ENCODE data around the gene NEMP1.
A peak's percentile ranks its signal among the peaks of the same experiment; 100 is the strongest.

The NEMP1 gene

DNA sequence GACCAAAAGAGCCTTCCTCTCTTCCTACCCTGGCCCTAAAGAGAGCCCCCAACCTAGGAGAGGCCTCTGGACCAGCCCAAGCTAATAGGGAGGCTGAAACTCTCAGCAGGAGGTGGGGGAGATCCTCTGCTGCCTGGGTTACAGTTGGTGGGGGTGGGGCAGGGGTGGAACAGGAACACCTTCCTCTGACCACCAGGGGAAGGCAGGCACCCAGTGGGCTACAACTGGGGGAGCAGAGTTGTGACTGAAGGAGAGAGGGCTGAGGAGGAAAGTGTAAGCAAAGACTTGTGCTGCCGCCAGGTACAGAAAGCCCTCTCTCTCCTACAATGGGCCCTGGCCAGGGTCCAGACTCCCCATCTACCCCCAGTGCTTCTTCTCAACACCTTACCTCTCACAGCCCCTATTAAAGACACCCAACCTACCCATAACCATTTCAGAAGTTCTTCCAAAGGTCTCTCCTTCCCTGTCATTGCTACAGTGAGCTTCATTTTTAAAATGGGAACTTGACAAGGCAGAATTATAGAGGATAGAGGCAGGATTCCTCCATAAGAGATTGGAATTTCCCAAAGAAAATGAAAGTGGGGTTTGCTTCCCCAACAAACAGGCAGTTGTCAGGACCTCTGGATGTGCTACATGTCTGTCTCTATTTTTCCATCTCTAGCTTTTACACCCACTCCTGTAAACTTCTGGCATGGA, 30.0 kb downstream of the NEMP1 start:
- Histone ChIP-seq H4K20me1 (ENCODE audit: insufficient read depth, low read length, poor library complexity, severe bottlenecking) (no peaks in the 10 kb centered on the region), H3K4me1 (ENCODE audit: insufficient read depth, low read length, poor library complexity, severe bottlenecking) (peaks cover 25% of the 10 kb centered on the region), H3K27me3 (ENCODE audit: insufficient read depth, low read length, poor library complexity, severe bottlenecking) (no peaks in the 10 kb centered on the region)

DNA sequence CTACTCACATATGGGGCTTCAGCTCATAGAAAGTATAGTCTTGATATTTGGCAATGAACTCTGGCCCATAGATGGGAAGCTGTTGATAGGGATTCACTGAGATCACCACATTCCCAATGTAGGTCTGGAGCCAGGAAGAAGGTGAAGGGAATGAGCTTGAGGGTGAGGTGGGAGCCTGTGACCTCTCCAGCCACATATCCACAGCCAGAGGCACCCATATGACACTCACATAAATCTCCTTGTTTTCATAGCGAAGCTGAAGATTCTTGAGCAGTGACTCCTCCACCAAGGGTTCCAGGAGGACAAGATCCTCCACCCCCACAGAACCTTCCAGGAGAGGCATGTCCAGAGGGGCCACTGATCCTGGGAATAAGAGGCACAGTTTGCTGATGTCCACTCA, 30.6 kb downstream of the NEMP1 start:
- H2AFZ ChIP-seq (ENCODE audit: low read length) = no peak overlapping the region
- TF ChIP-seq, protein P1, sequence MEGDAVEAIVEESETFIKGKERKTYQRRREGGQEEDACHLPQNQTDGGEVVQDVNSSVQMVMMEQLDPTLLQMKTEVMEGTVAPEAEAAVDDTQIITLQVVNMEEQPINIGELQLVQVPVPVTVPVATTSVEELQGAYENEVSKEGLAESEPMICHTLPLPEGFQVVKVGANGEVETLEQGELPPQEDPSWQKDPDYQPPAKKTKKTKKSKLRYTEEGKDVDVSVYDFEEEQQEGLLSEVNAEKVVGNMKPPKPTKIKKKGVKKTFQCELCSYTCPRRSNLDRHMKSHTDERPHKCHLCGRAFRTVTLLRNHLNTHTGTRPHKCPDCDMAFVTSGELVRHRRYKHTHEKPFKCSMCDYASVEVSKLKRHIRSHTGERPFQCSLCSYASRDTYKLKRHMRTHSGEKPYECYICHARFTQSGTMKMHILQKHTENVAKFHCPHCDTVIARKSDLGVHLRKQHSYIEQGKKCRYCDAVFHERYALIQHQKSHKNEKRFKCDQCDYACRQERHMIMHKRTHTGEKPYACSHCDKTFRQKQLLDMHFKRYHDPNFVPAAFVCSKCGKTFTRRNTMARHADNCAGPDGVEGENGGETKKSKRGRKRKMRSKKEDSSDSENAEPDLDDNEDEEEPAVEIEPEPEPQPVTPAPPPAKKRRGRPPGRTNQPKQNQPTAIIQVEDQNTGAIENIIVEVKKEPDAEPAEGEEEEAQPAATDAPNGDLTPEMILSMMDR (conservative IDR thresholded peaks at IDR 0.05; ENCODE audit: low read length) = no peak
- no peak for TF ChIP-seq EZH2phosphoT487 (IDR thresholded peaks at IDR 0.05; ENCODE audit: borderline replicate concordance)
- no peaks in the 10 kb centered on the region for H3K9me2 ChIP-seq (replicated peaks; ENCODE audit: low read depth, low read length)
- H3K27me3 ChIP-seq (ENCODE audit: insufficient read depth, low read length, poor library complexity, severe bottlenecking) = no peaks in the 10 kb centered on the region
- H3K9me3 ChIP-seq (ENCODE audit: insufficient read depth, low read depth, low read length) = no peaks in the 10 kb centered on the region
- no peaks in the 10 kb centered on the region for H3K36me3 ChIP-seq (ENCODE audit: insufficient read depth, low read length)
- no peaks in the 10 kb centered on the region for H3K79me2 ChIP-seq (ENCODE audit: insufficient read depth, low read length)
- peak overlapping the region; percentile 17 for H3K9ac ChIP-seq (ENCODE audit: low read depth, low read length, poor library complexity, severe bottlenecking)
- H4K20me1 ChIP-seq (ENCODE audit: insufficient read depth, low read length, poor library complexity, severe bottlenecking) = no peaks in the 10 kb centered on the region
- peak overlapping the region; percentile 51 for H3K4me2 ChIP-seq (ENCODE audit: low read depth, low read length, poor library complexity, severe bottlenecking)
- no peaks in the 10 kb centered on the region for H3F3A ChIP-seq (ENCODE audit: low read depth)
- peaks cover 25% of the 10 kb centered on the region for H3K4me1 ChIP-seq (ENCODE audit: insufficient read depth, low read length, poor library complexity, severe bottlenecking)
- H3K4me3 ChIP-seq (ENCODE audit: low read length, poor library complexity, severe bottlenecking) = peak overlapping the region; percentile 7

More for the DNA sequence above, 30.0 kb downstream of the NEMP1 start:
- H3K79me2 ChIP-seq (ENCODE audit: insufficient read depth, low read length) = no peaks in the 10 kb centered on the region
- H3K9me2 ChIP-seq (replicated peaks; ENCODE audit: low read depth, low read length) = no peaks in the 10 kb centered on the region
- H3K4me2 ChIP-seq (ENCODE audit: low read depth, low read length, poor library complexity, severe bottlenecking) = peak overlapping the region; percentile 51
- no peaks in the 10 kb centered on the region for H3K36me3 ChIP-seq (ENCODE audit: insufficient read depth, low read length)
- H3K4me3 ChIP-seq (ENCODE audit: low read length, poor library complexity, severe bottlenecking) = peak overlapping the region; percentile 7
- no peaks in the 10 kb centered on the region for H3K9me3 ChIP-seq (ENCODE audit: insufficient read depth, low read depth, low read length)
- peak overlapping the region; percentile 17 for H3K9ac ChIP-seq (ENCODE audit: low read depth, low read length, poor library complexity, severe bottlenecking)
- H2AFZ ChIP-seq (ENCODE audit: low read length) = no peak overlapping the region
- no peak for TF ChIP-seq EZH2phosphoT487 (IDR thresholded peaks at IDR 0.05; ENCODE audit: borderline replicate concordance)
- TF ChIP-seq, protein P1 (conservative IDR thresholded peaks at IDR 0.05; ENCODE audit: low read length) = no peak; the same call in 1 of the 2 replicates
- no peaks in the 10 kb centered on the region for H3F3A ChIP-seq (ENCODE audit: low read depth)

DNA sequence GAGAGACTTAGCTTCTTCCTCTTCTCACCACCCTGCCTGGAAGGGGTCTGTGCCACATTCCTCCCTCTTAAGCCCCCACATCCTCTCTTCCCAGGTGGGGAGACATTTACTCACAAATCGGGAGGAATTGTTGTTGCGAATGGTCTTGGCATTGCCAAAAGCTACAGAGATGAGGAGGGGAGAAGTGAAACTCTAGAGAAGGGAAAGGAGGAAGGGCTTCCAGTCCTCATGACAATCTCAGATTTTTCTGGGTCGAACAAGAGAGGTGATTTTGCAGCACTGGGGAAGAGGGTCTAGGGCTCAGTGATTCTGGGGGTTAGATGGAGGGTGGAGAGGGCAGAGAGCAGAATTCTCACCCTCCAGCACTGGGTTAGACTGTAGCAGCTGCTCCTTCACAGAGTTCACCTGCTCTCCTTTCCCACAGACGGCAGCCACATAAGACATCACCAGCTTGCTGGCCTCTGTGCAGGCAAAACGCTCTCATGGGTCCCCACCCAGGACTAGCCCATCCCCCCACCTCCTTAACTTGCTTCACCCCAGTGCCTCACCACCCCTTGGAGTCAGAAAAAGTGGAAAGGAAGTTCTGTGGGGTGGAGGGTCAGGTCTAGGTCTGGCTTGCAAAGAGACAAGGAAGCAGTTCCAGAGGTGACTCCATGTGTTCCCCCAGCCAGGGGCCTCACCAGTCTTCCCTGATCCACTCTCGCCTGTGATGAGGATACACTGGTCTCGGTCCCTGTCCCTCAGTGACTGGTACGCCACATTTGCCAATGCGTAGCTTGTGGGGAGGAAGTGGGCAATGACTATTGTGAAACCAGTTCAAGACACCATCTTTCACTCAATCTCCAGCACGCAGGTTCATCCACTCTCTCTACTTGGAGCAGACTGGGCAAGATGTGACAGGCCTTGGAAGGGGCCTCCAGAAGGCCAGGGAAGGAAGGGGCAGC, 31.4 kb downstream of the NEMP1 start:
- Histone ChIP-seq H3F3A (ENCODE audit: low read depth) (no peaks in the 10 kb centered on the region), H3K4me3 (ENCODE audit: low read length, poor library complexity, severe bottlenecking) (no peak overlapping the region), H3K36me3 (ENCODE audit: insufficient read depth, low read length) (no peaks in the 10 kb centered on the region), H3K4me2 (ENCODE audit: low read depth, low read length, poor library complexity, severe bottlenecking) (peak overlapping the region; percentile 51), H3K79me2 (ENCODE audit: insufficient read depth, low read length) (no peaks in the 10 kb centered on the region), H3K9me2 (replicated peaks; ENCODE audit: low read depth, low read length) (no peaks in the 10 kb centered on the region), H4K20me1 (ENCODE audit: insufficient read depth, low read length, poor library complexity, severe bottlenecking) (no peaks in the 10 kb centered on the region), H3K27me3 (ENCODE audit: insufficient read depth, low read length, poor library complexity, severe bottlenecking) (no peaks in the 10 kb centered on the region), H3K4me1 (ENCODE audit: insufficient read depth, low read length, poor library complexity, severe bottlenecking) (peaks cover 25% of the 10 kb centered on the region), H3K9me3 (ENCODE audit: insufficient read depth, low read depth, low read length) (no peaks in the 10 kb centered on the region), H3K9ac (ENCODE audit: low read depth, low read length, poor library complexity, severe bottlenecking) (no peak overlapping the region), H2AFZ (ENCODE audit: low read length) (no peak overlapping the region)
- TF ChIP-seq EZH2phosphoT487 (IDR thresholded peaks at IDR 0.05; ENCODE audit: borderline replicate concordance) = no peak
